Lower leg skin (tissue), 4 donors: Measurements from ENCODE around the gene UTF1. TPM values are rescaled to one million over a fixed set of nuclear protein-coding genes. Genes with fewer than 3 reads are reported as not detected.

ENCODE experiments used
- DNase-seq, 2 donors: peaks; one replicate each; pipeline ENCODE4 v3.0.0-alpha.2; 2019; ENCODE audit warnings: low spot score in 2 of 2
- H3K4me3 ChIP-seq: fragments of 200-600 bp; sonication (generic); 2 replicates; pipeline ENCODE4 v1.5.1; 2017; ENCODE audit warnings: mild to moderate bottlenecking, low read depth; ENCODE audit not compliant: poor library complexity, severe bottlenecking
- POLR2A ChIP-seq, 2 donors: fragments of 450-650 bp; IDR thresholded peaks; one replicate each; pipeline ENCODE4 v1.6.1; 2016 to 2017; ENCODE audit warnings: antibody characterized with exemption in 2 of 2, mild to moderate bottlenecking in 1 of 2, moderate library complexity in 1 of 2
- WGBS, 2 donors: methylation state at CpG; one replicate each; pipeline ENCODE4 v1.1.5; 2018; 5-methylcytosine and 5-hydroxymethylcytosine counted together
- intact Hi-C: fragments of 100-400 bp; cut with DNase I; formaldehyde crosslinking; loops from one replicate; pipeline ENCODE4 v1.15.0; 2023; ENCODE audit warnings: low total_unique reads
- total RNA-seq, 4 donors: library from RNA; depleted of rRNA; stranded (reverse); fragments of >200 nt; gene quantifications; one replicate each; pipeline ENCODE4 v1.1.0, GENCODE V29; 2016
- TF ChIP-seq, protein P1 (sequence below), 3 donors: fragments of 450-650 bp; IDR thresholded peaks; one replicate each; pipeline ENCODE4 v1.5.1; 2016; ENCODE audit warnings: antibody characterized with exemption in 3 of 3, mild to moderate bottlenecking in 3 of 3, moderate library complexity in 2 of 3

Gene UTF1
- total RNA-seq, 4 donors from 2014 or later = not detected

GRCh38 chr10:133249975-133250754, 20.1 kb downstream of the UTF1 start:
- WGBS, 2 donors = 41 to 44% methylated on average over 11 of the region's 11 CpGs

DNA sequence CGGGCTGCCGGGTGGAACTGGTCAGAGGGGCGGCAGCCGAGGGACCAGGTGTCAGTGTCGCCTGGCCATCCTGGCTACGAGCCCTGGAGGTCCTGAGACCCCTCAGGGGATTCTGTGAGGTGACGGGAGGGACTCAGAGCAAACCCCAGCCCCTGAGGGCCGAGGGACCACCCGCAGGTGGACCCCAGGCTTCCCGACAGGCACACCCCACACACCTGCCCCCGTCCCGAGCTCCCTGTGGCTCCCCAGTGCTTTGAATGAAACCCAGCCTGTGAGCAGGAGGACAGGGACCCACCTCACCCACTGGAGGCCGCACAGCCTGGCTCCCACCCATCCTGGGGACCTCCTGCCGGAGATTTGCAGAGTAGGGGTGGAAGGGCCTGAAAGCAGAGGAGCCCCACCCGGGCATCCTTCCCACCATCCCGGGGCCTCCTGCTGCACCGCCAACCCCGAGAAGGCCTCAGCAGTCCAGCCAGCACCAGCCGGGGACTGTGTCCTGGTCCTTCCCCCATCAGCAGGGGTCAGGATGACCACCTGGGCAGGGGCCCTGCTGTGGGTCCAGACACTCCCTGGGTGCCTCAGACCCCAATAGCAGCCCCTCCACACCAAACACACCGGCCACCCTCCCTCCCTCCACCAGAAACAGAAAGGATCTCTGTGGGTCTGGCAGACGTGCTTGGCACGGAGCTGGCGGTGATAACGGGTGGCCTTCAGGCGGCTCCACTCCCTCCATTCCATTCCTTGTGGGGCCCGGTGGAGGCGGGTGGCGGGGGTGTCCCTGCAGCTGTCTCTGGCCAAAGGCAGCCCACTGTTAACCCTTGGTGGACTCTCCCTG, 21.6 kb downstream of the UTF1 start:
- 56 to 57% methylated on average over 14 to 23 of the region's 28 CpGs for WGBS, 2 donors
- intact Hi-C loops = no loop called here
- TF ChIP-seq POLR2A (IDR thresholded peaks at IDR 0.05) = no peak
- TF ChIP-seq, protein P1, sequence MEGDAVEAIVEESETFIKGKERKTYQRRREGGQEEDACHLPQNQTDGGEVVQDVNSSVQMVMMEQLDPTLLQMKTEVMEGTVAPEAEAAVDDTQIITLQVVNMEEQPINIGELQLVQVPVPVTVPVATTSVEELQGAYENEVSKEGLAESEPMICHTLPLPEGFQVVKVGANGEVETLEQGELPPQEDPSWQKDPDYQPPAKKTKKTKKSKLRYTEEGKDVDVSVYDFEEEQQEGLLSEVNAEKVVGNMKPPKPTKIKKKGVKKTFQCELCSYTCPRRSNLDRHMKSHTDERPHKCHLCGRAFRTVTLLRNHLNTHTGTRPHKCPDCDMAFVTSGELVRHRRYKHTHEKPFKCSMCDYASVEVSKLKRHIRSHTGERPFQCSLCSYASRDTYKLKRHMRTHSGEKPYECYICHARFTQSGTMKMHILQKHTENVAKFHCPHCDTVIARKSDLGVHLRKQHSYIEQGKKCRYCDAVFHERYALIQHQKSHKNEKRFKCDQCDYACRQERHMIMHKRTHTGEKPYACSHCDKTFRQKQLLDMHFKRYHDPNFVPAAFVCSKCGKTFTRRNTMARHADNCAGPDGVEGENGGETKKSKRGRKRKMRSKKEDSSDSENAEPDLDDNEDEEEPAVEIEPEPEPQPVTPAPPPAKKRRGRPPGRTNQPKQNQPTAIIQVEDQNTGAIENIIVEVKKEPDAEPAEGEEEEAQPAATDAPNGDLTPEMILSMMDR (IDR thresholded peaks at IDR 0.05) = no peak
- no peak for DNase-seq
- H3K4me3 ChIP-seq = no peak overlapping the region

More at GRCh38 chr10:133249975-133250754, 20.1 kb downstream of the UTF1 start:
- TF ChIP-seq, protein P1 (IDR thresholded peaks at IDR 0.05) = no peak
- TF ChIP-seq POLR2A (IDR thresholded peaks at IDR 0.05) = no peak
- DNase-seq = no peak
- H3K4me3 ChIP-seq = no peak overlapping the region
- intact Hi-C loops = no loop called here

DNA sequence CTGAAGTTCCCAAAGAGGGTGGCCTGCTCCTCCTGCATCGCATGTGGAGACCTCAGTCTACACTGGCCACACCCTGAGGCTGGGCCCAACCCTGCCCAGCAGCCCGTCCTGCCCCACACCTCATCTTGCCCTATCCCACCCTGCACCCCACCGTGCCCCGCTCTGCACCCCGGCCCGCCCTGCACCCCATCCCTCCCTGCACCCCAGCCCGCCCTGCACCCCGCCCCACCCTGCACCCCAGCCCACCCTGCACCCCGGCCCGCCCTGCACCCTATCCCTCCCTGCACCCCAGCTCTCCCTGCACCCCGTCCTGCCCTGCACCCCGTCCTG, 22.2 kb downstream of the UTF1 start:
- no peak for TF ChIP-seq POLR2A (IDR thresholded peaks at IDR 0.05)
- TF ChIP-seq, protein P1 (IDR thresholded peaks at IDR 0.05) = no peak
- WGBS, 2 donors = 74 to 82% methylated on average over 11 to 12 of the region's 12 CpGs
- DNase-seq = no peak
- H3K4me3 ChIP-seq = no peak overlapping the region
- intact Hi-C loops = no loop called here

GRCh38 chr10:133253361-133253955, 23.4 kb downstream of the UTF1 start:
- TF ChIP-seq, protein P1 (IDR thresholded peaks at IDR 0.05) = no peak
- TF ChIP-seq POLR2A (IDR thresholded peaks at IDR 0.05) = no peak
- WGBS, 2 donors = 82 to 86% methylated on average over 22 of the region's 22 CpGs
- DNase-seq = no peak
- no peak overlapping the region for H3K4me3 ChIP-seq
- intact Hi-C loops = no loop called here

DNA sequence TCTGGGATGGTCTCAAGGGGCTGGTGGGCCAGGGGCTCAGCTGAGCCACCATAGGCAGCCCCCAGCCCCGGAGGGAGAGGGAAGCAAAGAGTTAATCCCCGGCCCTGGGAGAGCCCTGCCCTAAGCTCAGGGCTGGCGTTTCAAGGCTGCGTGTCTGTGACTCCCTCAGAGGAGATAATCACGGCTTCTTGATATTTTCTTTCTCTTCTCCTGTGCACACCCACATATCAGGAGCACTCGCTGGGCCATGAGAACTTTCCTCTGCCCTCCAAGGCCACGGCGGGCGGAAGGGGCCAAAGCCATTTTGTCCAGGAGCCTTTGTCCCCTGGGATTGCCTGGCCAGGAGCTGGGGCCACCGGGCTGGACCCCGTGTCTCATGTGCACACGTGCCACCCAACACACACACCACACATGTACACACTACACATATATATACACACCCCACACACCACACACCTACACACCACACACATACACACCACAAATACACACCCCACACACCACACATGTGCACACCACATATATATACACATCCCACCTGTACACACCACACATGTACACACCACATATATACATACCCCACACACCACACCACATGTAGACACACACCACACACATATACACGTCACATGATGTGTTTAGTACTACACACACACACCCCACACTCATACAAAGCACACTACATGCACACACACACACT, 24.6 kb downstream of the UTF1 start:
- WGBS, 2 donors = 56% methylated on average over 13 of the region's 13 CpGs
- no peak for DNase-seq
- TF ChIP-seq, protein P1 (IDR thresholded peaks at IDR 0.05) = no peak
- TF ChIP-seq POLR2A (IDR thresholded peaks at IDR 0.05) = no peak
- no peak overlapping the region for H3K4me3 ChIP-seq
- intact Hi-C loops = no loop called here
